DOHH2 (cell line): ENCODE measurements around the gene ACADL.

Source experiments
- H3F3A ChIP-seq: fragments of 200-600 bp; sonication (generic), shearing (Covaris generic); 2 replicates; pipeline ENCODE4 v1.6.0; 2016; ENCODE audit warnings: antibody characterized with exemption, mild to moderate bottlenecking; ENCODE audit not compliant: control insufficient read depth, insufficient read depth
- H3K27ac ChIP-seq: fragments of 200-600 bp; sonication (generic); 2 replicates; pipeline ENCODE4 v1.5.1; 2014; ENCODE audit warnings: low read depth, mild to moderate bottlenecking, low read length, moderate library complexity
- H3K27me3 ChIP-seq: fragments of 200-600 bp; sonication (generic); 2 replicates; pipeline ENCODE4 v1.6.1; 2014; ENCODE audit warnings: mild to moderate bottlenecking, low read length, mixed read lengths; ENCODE audit not compliant: control insufficient read depth
- H3K36me3 ChIP-seq: fragments of 200-600 bp; sonication (generic); 2 replicates; pipeline ENCODE4 v1.6.1; 2014; ENCODE audit warnings: mild to moderate bottlenecking, low read length, moderate library complexity, mixed read lengths; ENCODE audit not compliant: control insufficient read depth
- H3K4me1 ChIP-seq: fragments of 200-600 bp; sonication (generic); 2 replicates; pipeline ENCODE4 v1.6.1; 2014; ENCODE audit warnings: mild to moderate bottlenecking, low read length, mixed read lengths; ENCODE audit not compliant: control insufficient read depth
- H3K4me2 ChIP-seq: fragments of 200-600 bp; sonication (generic); 2 replicates; pipeline ENCODE4 v1.6.0; 2014; ENCODE audit warnings: mild to moderate bottlenecking, low read length, moderate library complexity
- H3K4me3 ChIP-seq: fragments of 200-600 bp; sonication (generic); 2 replicates; pipeline ENCODE4 v1.5.1; 2014; ENCODE audit warnings: mild to moderate bottlenecking, low read length, mixed read lengths
- H3K79me2 ChIP-seq: fragments of 200-600 bp; sonication (generic); 2 replicates; pipeline ENCODE4 v1.6.1; 2014; ENCODE audit warnings: mild to moderate bottlenecking, low read length, mixed read lengths; ENCODE audit not compliant: control insufficient read depth
- H3K9me2 ChIP-seq: fragments of 200-600 bp; sonication (generic); replicated peaks from 2 replicates; pipeline ENCODE4 v1.6.1; 2014; ENCODE audit warnings: mild to moderate bottlenecking, low read length, mixed read lengths; ENCODE audit not compliant: control insufficient read depth
- H3K9me3 ChIP-seq: fragments of 200-600 bp; sonication (generic); 2 replicates; pipeline ENCODE4 v1.6.1; 2014; ENCODE audit warnings: antibody characterized with exemption, low read length, mixed read lengths; ENCODE audit not compliant: control insufficient read depth, insufficient read depth
- H4K20me1 ChIP-seq: fragments of 200-600 bp; sonication (generic); 2 replicates; pipeline ENCODE4 v1.6.0; 2014; ENCODE audit warnings: low read depth, mild to moderate bottlenecking, antibody characterized with exemption, low read length, moderate library complexity; ENCODE audit not compliant: control insufficient read depth, insufficient read depth
- EZH2phosphoT487 ChIP-seq: fragments of 200-600 bp; sonication (generic); IDR thresholded peaks from 2 replicates; pipeline ENCODE4 v1.6.1; 2017; ENCODE audit warnings: borderline replicate concordance, mild to moderate bottlenecking, antibody characterized with exemption, low read length, moderate library complexity, mixed read lengths
- TF ChIP-seq, protein P1 (sequence below): fragments of 200-600 bp; sonication (generic); IDR thresholded peaks from one replicate; pipeline ENCODE4 v1.5.1; 2014; ENCODE audit warnings: antibody characterized with exemption, mild to moderate bottlenecking, low read depth, low read length; ENCODE audit not compliant: poor library complexity, severe bottlenecking

ACADL gene

DNA sequence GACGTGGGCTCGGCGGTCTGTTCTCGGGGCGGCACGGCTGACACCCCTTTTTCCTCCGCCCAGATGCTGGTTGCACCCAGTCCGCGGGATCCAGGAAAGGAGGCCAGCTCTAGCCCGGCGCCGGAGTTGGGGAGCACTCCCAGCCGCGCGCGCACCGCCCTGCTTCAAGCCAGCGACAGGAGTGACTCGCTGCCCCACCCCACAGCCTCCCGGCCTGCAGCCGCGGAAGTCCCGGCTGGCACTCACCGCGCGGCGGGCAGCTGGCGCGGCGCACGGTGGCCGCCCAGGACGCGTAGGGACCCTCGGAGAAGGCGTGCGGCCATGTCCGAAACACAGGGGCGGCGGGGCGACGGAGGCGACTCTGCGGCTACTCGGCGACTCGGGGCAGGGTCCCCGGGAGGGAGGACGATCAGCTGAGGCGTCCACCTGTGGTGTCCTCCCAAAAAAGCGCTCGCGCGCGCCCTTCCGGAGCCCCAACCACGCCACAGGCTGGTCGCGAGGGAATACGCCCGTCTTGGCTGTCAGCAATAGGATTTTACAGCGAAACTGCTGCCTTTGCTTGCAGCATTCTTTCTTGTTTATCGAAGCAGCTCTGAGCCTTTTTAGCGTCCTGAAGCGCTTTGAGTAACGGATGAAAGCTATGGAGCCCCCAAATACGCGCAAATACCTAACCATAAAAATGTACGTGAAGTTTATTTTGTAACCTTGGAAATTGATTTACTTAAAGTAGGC, at the start of gene ACADL:
TSS of gene ACADL (minus strand) at position 507 of the 732 bp plus-strand sequence. CDS start at position 323, 184 bp downstream.
- no peaks in the 10 kb centered on the region for H3K9me3 ChIP-seq
- H4K20me1 ChIP-seq = no peaks in the 10 kb centered on the region
- H3K36me3 ChIP-seq = no peaks in the 10 kb centered on the region
- H3K4me1 ChIP-seq = no peaks in the 10 kb centered on the region
- no peaks in the 10 kb centered on the region for H3K27me3 ChIP-seq
- no peak within 1 kb of the TSS for H3K4me3 ChIP-seq
- no peak for TF ChIP-seq EZH2phosphoT487
- TF ChIP-seq, protein P1, sequence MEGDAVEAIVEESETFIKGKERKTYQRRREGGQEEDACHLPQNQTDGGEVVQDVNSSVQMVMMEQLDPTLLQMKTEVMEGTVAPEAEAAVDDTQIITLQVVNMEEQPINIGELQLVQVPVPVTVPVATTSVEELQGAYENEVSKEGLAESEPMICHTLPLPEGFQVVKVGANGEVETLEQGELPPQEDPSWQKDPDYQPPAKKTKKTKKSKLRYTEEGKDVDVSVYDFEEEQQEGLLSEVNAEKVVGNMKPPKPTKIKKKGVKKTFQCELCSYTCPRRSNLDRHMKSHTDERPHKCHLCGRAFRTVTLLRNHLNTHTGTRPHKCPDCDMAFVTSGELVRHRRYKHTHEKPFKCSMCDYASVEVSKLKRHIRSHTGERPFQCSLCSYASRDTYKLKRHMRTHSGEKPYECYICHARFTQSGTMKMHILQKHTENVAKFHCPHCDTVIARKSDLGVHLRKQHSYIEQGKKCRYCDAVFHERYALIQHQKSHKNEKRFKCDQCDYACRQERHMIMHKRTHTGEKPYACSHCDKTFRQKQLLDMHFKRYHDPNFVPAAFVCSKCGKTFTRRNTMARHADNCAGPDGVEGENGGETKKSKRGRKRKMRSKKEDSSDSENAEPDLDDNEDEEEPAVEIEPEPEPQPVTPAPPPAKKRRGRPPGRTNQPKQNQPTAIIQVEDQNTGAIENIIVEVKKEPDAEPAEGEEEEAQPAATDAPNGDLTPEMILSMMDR = no peak
- no peak within 1 kb of the TSS for H3K4me2 ChIP-seq
- no peaks in the 10 kb centered on the region for H3K79me2 ChIP-seq
- H3F3A ChIP-seq = no peaks in the 10 kb centered on the region
- no peak within 1 kb of the TSS for H3K27ac ChIP-seq
- H3K9me2 ChIP-seq = no peaks in the 10 kb centered on the region

DNA sequence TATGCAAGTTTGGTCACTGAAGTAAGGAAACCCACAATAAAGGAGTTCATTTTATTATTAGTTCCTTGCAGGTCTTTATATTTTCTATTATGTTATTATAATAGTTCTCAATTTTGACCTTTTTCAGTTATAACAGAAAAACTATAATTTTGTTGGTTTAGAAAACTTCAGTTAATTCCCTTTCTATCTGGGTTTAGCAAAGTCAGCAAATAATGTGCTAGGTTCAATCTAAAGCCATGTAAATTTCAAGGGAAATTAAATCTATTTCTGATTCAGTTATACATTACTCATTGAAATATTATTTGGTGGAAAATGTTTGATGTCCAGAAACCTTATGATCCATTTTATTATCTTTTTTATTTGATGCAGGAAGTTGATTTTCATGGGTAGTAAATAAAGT, 46.1 kb upstream of the ACADL start:
- no peaks in the 10 kb centered on the region for H3K4me1 ChIP-seq
- H3K27ac ChIP-seq = no peak overlapping the region
- no peaks in the 10 kb centered on the region for H3K36me3 ChIP-seq
- H3K79me2 ChIP-seq = no peaks in the 10 kb centered on the region
- no peaks in the 10 kb centered on the region for H3K9me2 ChIP-seq
- H4K20me1 ChIP-seq = no peaks in the 10 kb centered on the region
- TF ChIP-seq EZH2phosphoT487 = no peak
- TF ChIP-seq, protein P1 = no peak
- H3K27me3 ChIP-seq = no peaks in the 10 kb centered on the region
- no peaks in the 10 kb centered on the region for H3K9me3 ChIP-seq
- H3F3A ChIP-seq = no peaks in the 10 kb centered on the region
- H3K4me2 ChIP-seq = no peak overlapping the region
- H3K4me3 ChIP-seq = no peak overlapping the region

DNA sequence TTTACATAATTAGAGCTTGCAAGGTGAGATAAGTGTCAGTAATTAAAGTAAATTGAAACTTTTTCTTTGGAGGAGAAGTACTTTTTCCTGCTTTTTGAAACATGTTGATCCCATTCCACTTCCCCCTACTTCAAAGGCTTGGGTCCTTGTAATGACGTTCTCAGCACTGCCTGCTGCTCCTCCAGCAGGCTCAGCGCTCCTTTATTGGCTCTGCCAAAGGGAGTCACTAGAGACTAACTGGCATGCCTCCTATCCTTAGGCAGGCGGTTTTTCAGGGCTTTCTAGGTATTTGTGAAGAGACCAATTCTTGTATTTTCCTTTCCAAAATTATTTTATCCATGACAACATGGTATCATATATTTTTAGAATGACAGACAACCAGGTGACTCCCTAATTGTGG, 43.9 kb upstream of the ACADL start:
- H3K36me3 ChIP-seq = no peaks in the 10 kb centered on the region
- TF ChIP-seq EZH2phosphoT487 = no peak
- TF ChIP-seq, protein P1 = no peak
- no peaks in the 10 kb centered on the region for H3K9me3 ChIP-seq
- H3K4me3 ChIP-seq = no peak overlapping the region
- H4K20me1 ChIP-seq = no peaks in the 10 kb centered on the region
- no peaks in the 10 kb centered on the region for H3K9me2 ChIP-seq
- H3K4me1 ChIP-seq = no peaks in the 10 kb centered on the region
- H3K4me2 ChIP-seq = no peak overlapping the region
- H3K27ac ChIP-seq = no peak overlapping the region
- no peaks in the 10 kb centered on the region for H3K27me3 ChIP-seq
- no peaks in the 10 kb centered on the region for H3F3A ChIP-seq
- H3K79me2 ChIP-seq = no peaks in the 10 kb centered on the region
